Mucosa of stomach (tissue), 1 donor: Measurements from ENCODE around the gene ZNF12.
"Not testable (repeated sequence)": the region's sequence is repeated elsewhere in the genome, so short reads cannot be mapped to it uniquely, and the experiment has no call there.

Source experiments
- H3K27me3 ChIP-seq: one replicate; pipeline ENCODE4 v1.7.0; 2013; ENCODE audit warnings: mild to moderate bottlenecking, low read length; ENCODE audit not compliant: control insufficient read depth, insufficient read depth
- H3K36me3 ChIP-seq: one replicate; pipeline ENCODE4 v1.7.0; 2013; ENCODE audit warnings: low read length; ENCODE audit not compliant: control insufficient read depth, insufficient read depth
- H3K4me1 ChIP-seq: one replicate; pipeline ENCODE4 v1.7.0; 2013; ENCODE audit warnings: mild to moderate bottlenecking, low read length; ENCODE audit not compliant: control insufficient read depth, insufficient read depth
- H3K4me3 ChIP-seq: one replicate; pipeline ENCODE4 v1.7.0; 2013; ENCODE audit warnings: low read length
- H3K9ac ChIP-seq: one replicate; pipeline ENCODE4 v1.7.0; 2013; ENCODE audit warnings: mild to moderate bottlenecking, low read length, moderate library complexity
- H3K9me3 ChIP-seq: one replicate; pipeline ENCODE4 v1.7.0; 2013; ENCODE audit warnings: mild to moderate bottlenecking, low read length, moderate library complexity; ENCODE audit not compliant: control insufficient read depth
- donor health status: Pancreatic carcinoma.

Gene ZNF12

DNA sequence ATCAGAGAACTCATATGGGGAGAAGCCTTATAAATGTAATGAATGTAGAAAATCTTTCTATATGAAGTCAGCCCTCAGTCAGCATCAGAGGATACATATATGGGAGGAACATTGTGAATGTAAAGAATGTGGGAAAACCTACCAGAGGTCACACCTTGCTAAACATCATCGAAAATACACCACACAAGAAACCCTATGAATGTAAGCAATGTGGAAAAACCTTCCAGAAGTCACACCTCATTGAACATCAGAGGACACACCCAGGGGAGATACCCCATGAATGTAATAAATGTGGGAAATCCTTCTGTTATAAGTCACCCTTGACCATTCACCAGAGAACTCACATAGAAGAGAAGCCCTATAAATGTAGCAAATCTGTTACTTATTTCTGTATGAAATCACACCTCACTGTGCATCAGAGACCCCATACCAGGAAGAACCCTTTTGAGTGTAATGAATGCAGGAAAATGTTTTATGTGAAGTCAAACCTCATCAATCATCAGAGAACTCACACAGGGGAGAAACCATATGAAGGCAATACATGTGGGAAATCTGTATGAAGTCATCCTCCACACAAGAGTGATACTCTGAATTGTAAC lies 30.8 kb downstream of the ZNF12 start:
- Histone ChIP-seq H3K36me3 (no peaks in the 10 kb centered on the region), H3K9ac (no peak overlapping the region), H3K4me3 (no peak overlapping the region), H3K9me3 (peaks cover 17% of the 10 kb centered on the region), H3K27me3 (no peaks in the 10 kb centered on the region), H3K4me1 (no peaks in the 10 kb centered on the region)

GRCh38 chr7:6670851-6671250 lies 35.9 kb downstream of the ZNF12 start:
- H3K4me1 ChIP-seq, H3K9ac ChIP-seq, H3K4me3 ChIP-seq, H3K36me3 ChIP-seq, H3K27me3 ChIP-seq: not testable (repeated sequence)
- peaks cover 17% of the 10 kb centered on the region for H3K9me3 ChIP-seq

DNA sequence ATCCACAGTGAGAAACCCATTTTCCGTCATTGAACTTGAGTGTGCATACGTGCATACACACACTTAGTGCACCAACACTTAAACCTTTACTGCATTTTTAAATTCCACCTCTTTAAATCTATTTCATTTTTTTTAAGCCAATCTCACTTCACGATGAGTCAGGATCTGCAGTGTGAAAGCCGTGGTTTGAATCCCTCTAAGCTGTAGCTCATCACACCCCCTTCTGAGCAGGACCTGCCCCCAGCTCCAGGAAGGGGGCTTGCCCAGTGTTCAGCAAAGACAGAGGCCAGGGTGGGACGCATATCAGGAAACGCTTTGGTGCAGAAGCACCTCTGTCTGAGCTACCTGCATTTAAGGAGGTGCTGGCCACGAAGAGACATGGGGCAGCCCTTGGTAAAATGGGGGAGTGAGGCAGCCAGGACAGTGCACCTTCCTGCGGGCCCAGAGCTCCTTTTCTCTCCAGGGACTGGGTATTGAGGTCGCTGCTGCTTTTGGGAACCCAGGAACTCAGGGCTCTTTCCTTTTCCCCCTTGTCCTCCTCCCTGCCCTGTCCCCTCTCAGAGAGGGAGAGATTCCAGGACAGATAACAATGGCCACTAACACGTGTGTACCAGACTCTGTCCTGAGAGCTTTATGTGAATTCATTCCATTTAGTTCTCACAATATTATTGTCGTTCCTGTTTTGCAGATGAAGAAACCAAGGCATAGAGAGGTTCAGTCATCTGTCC lies 48.0 kb downstream of the ZNF12 start:
- H3K9me3 ChIP-seq = no peaks in the 10 kb centered on the region
- no peaks in the 10 kb centered on the region for H3K4me1 ChIP-seq
- no peak overlapping the region for H3K9ac ChIP-seq
- H3K27me3 ChIP-seq = peaks cover 4% of the 10 kb centered on the region
- H3K36me3 ChIP-seq = no peaks in the 10 kb centered on the region
- H3K4me3 ChIP-seq = no peak overlapping the region

- no peaks in the 10 kb centered on the region for H3K4me1 ChIP-seq
- peaks cover 4% of the 10 kb centered on the region for H3K27me3 ChIP-seq
- H3K36me3 ChIP-seq = no peaks in the 10 kb centered on the region
- no peak overlapping the region for H3K9ac ChIP-seq
- no peaks in the 10 kb centered on the region for H3K9me3 ChIP-seq
- no peak overlapping the region for H3K4me3 ChIP-seq
Measured at GRCh38 chr7:6656413-6656812, 50.3 kb downstream of the ZNF12 start.

DNA sequence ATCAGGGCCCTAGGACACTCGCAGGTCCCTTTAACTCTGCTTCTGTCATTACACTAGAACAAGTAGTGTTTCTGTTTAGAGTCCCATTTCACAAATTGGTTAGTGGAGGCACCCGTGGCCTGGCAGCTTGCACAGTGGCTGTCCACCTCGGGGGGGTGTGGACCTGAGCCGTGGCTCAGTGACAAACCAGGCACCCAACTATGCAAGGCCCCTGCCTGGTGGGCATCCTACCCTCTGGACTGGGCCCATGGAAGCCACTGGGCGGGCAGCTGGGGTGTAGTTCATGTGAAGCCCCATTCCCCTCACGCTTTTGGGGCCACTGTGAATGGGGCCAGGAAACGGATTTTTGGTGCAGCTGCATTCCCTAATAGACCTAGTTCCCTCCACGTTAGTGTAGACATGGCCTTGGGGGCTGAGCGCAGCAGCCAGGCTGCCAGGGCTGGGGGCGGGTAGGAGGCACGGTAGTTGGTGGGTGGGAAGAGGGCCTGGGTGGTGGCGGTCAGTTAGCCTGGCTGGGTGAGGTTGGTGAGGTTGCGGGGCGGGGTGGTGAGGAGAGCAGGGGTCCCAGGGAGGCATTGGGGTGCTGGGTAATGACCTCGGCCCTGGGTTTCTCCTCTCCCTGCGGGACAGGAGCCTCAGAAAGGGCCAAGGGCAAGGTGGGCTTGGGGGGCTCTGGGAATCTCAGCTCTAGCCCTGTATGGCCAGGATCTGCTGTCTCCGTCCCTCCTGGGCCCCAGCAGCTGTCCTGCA lies 50.9 kb downstream of the ZNF12 start:
- H3K9me3 ChIP-seq = no peaks in the 10 kb centered on the region
- no peaks in the 10 kb centered on the region for H3K4me1 ChIP-seq
- peaks cover 4% of the 10 kb centered on the region for H3K27me3 ChIP-seq
- H3K4me3 ChIP-seq = no peak overlapping the region
- H3K9ac ChIP-seq = no peak overlapping the region
- H3K36me3 ChIP-seq = no peaks in the 10 kb centered on the region

GRCh38 chr7:6654842-6655610 lies 51.7 kb downstream of the ZNF12 start:
- Histone ChIP-seq H3K4me1 (no peaks in the 10 kb centered on the region), H3K36me3 (no peaks in the 10 kb centered on the region), H3K9ac (no peak overlapping the region), H3K4me3 (no peak overlapping the region), H3K9me3 (no peaks in the 10 kb centered on the region), H3K27me3 (peaks cover 4% of the 10 kb centered on the region)

DNA sequence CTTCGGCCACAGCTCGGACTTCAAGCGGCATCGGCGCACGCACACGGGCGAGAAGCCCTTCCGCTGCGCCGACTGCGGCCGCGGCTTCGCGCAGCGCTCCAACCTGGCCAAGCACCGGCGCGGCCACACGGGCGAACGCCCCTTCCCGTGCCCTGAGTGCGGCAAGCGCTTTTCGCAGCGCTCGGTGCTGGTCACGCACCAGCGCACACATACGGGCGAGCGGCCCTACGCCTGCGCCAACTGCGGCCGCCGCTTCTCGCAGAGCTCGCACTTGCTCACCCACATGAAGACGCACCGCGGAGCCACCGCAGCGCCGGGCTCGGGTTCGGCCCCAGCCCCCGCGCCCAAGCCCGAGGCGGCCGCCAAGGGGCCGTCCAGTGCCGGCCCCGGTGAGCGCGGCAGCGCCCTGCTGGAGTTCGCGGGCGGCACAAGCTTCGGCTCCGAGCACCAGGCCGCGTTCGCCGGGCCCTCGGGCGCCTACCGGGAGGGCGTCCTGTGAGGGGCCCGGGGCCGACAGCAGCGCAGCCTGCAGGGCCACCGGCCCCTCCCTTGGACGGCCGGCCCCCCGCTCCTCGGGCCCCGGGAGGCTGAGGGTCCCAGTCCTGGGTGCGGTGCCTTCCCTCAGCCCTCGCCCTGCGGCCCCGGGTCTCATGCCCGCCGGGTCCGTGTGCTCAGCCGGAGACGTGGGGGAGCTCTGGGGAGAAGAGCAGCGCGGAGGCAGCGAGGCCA lies 52.5 kb downstream of the ZNF12 start:
- Histone ChIP-seq H3K36me3 (no peaks in the 10 kb centered on the region), H3K9me3 (no peaks in the 10 kb centered on the region), H3K27me3 (no peaks in the 10 kb centered on the region), H3K4me3 (no peak overlapping the region), H3K4me1 (no peaks in the 10 kb centered on the region), H3K9ac (no peak overlapping the region)

GRCh38 chr7:6653071-6654003 lies 53.4 kb downstream of the ZNF12 start:
- H3K9ac ChIP-seq = no peak overlapping the region
- no peaks in the 10 kb centered on the region for H3K4me1 ChIP-seq
- H3K36me3 ChIP-seq = no peaks in the 10 kb centered on the region
- no peak overlapping the region for H3K4me3 ChIP-seq
- H3K9me3 ChIP-seq = no peaks in the 10 kb centered on the region
- H3K27me3 ChIP-seq = no peaks in the 10 kb centered on the region

GRCh38 chr7:6652446-6653011 lies 54.2 kb downstream of the ZNF12 start:
- Histone ChIP-seq H3K9me3 (no peaks in the 10 kb centered on the region), H3K27me3 (no peaks in the 10 kb centered on the region), H3K36me3 (no peaks in the 10 kb centered on the region), H3K4me1 (no peaks in the 10 kb centered on the region), H3K4me3 (no peak overlapping the region), H3K9ac (no peak overlapping the region)

GRCh38 chr7:6651851-6652445 lies 54.8 kb downstream of the ZNF12 start:
- H3K4me1 ChIP-seq = no peaks in the 10 kb centered on the region
- no peaks in the 10 kb centered on the region for H3K36me3 ChIP-seq
- no peak overlapping the region for H3K4me3 ChIP-seq
- no peak overlapping the region for H3K9ac ChIP-seq
- no peaks in the 10 kb centered on the region for H3K9me3 ChIP-seq
- no peaks in the 10 kb centered on the region for H3K27me3 ChIP-seq
